Activated effector memory CD4-positive, alpha-beta T cell treated with anti-CD3 and anti-CD28 coated beads, Interleukin-2, amount 50 U/mL, for 16 hours (primary cell): ENCODE measurements around the gene RGPD6.
A peak's percentile ranks its signal among the peaks of the same experiment; 100 is the strongest.
"Not testable (repeated sequence)": the region's sequence is repeated elsewhere in the genome, so short reads cannot be mapped to it uniquely, and the experiment has no call there.

Source experiments
- DNase-seq: peaks from one replicate; pipeline ENCODE4 v3.0.0-alpha.2; 2020

RGPD6 gene

GRCh38 chr2:110576763-110577416 lies at the start of gene RGPD6:
RGPD6 (minus strand) TSS chr2:110577222; CDS start chr2:110577024, 198 bp downstream.
- peak; percentile 44 for DNase-seq

- not testable (repeated sequence) for DNase-seq
These were observed 42.4 kb upstream of the RGPD6 start for GRCh38 chr2:110619326-110619939.

- DNase-seq = not testable (repeated sequence)
These were observed 36.9 kb upstream of the RGPD6 start for GRCh38 chr2:110613927-110614326.

GRCh38 chr2:110610613-110611250 lies 33.7 kb upstream of the RGPD6 start:
- peak; percentile 74 for DNase-seq

- not testable (repeated sequence) for DNase-seq
These were observed 33.0 kb upstream of the RGPD6 start for GRCh38 chr2:110609843-110610612.

GRCh38 chr2:110608788-110609502 lies 31.9 kb upstream of the RGPD6 start:
- not testable (repeated sequence) for DNase-seq

GRCh38 chr2:110605057-110605456 lies 28.0 kb upstream of the RGPD6 start:
- DNase-seq = peak; percentile 53

GRCh38 chr2:110603917-110604591 lies 27.0 kb upstream of the RGPD6 start:
- DNase-seq = not testable (repeated sequence)

- not testable (repeated sequence) for DNase-seq
These were observed 25.1 kb upstream of the RGPD6 start for GRCh38 chr2:110602139-110602538.

- DNase-seq = not testable (repeated sequence)
These were observed 15.0 kb upstream of the RGPD6 start for GRCh38 chr2:110591973-110592372.

GRCh38 chr2:110589677-110590330 lies 12.8 kb upstream of the RGPD6 start:
- DNase-seq = not testable (repeated sequence)

GRCh38 chr2:110588520-110588919 lies 11.5 kb upstream of the RGPD6 start:
- DNase-seq = not testable (repeated sequence)

GRCh38 chr2:110579216-110579965 lies 2.4 kb upstream of the RGPD6 start:
- DNase-seq = not testable (repeated sequence)

- DNase-seq = not testable (repeated sequence)
These were observed 1.4 kb upstream of the RGPD6 start for GRCh38 chr2:110578429-110578828.

- not testable (repeated sequence) for DNase-seq
These were observed 77.2 kb downstream of the RGPD6 start for GRCh38 chr2:110499755-110500377.

- DNase-seq = not testable (repeated sequence)
These were observed 81.0 kb downstream of the RGPD6 start for GRCh38 chr2:110496027-110496426.

GRCh38 chr2:110494488-110494887 lies 82.5 kb downstream of the RGPD6 start:
- DNase-seq = not testable (repeated sequence)

GRCh38 chr2:110488991-110489390 lies 88.0 kb downstream of the RGPD6 start:
- not testable (repeated sequence) for DNase-seq

- DNase-seq = not testable (repeated sequence)
These were observed 94.3 kb downstream of the RGPD6 start for GRCh38 chr2:110482697-110483096.

- DNase-seq = not testable (repeated sequence)
These were observed 95.8 kb downstream of the RGPD6 start for GRCh38 chr2:110481200-110481599.
